ENCODE measurements around the gene SMG6.

- no peak for TF ChIP-seq CTCF (IDR thresholded peaks at IDR 0.05)
- TF ChIP-seq EP300 (IDR thresholded peaks at IDR 0.05), result no peak
- no peak for TF ChIP-seq POLR2A (IDR thresholded peaks at IDR 0.05)
Observed at GRCh38 chr17:2062571-2063183, 240.9 kb downstream of the SMG6 start.
